MV-4-11 (cell line): ENCODE data around the gene PDZRN4.
A peak's percentile ranks its signal among the peaks of the same experiment; 100 is the strongest.

Source experiments
- DNase-seq: peaks from one replicate; lab custom pipeline; 2025; lab: John Stamatoyannopoulos, UW

The PDZRN4 gene

GRCh38 chr12:41362510-41362909 lies 174.4 kb downstream of the PDZRN4 start:
- no peak for DNase-seq

- DNase-seq: no peak
These were observed 174.8 kb downstream of the PDZRN4 start for GRCh38 chr12:41362931-41363330.

- DNase-seq: no peak
These were observed 176.1 kb downstream of the PDZRN4 start for GRCh38 chr12:41364211-41364610.

GRCh38 chr12:41365653-41366171 lies 177.6 kb downstream of the PDZRN4 start:
- no peak for DNase-seq

GRCh38 chr12:41367726-41368405 lies 179.7 kb downstream of the PDZRN4 start:
- DNase-seq: no peak

- no peak for DNase-seq
These were observed 192.8 kb downstream of the PDZRN4 start for GRCh38 chr12:41380878-41381277.

GRCh38 chr12:41402801-41403200 lies 214.7 kb downstream of the PDZRN4 start:
- DNase-seq: peak; percentile 7

- DNase-seq: no peak
These were observed 219.2 kb downstream of the PDZRN4 start for GRCh38 chr12:41407232-41407799.

- DNase-seq: no peak
These were observed 221.5 kb downstream of the PDZRN4 start for GRCh38 chr12:41409628-41410027.

GRCh38 chr12:41418586-41418985 lies 230.5 kb downstream of the PDZRN4 start:
- no peak for DNase-seq

- DNase-seq: no peak
These were observed 231.2 kb downstream of the PDZRN4 start for GRCh38 chr12:41419131-41419893.

GRCh38 chr12:41424651-41425050 lies 236.5 kb downstream of the PDZRN4 start:
- no peak for DNase-seq

GRCh38 chr12:41433460-41433859 lies 245.3 kb downstream of the PDZRN4 start:
- DNase-seq: no peak

- no peak for DNase-seq
These were observed 248.0 kb downstream of the PDZRN4 start for GRCh38 chr12:41436076-41436475.

- DNase-seq: no peak
These were observed 249.4 kb downstream of the PDZRN4 start for GRCh38 chr12:41437563-41437962.

GRCh38 chr12:41438854-41439541 lies 250.9 kb downstream of the PDZRN4 start:
- no peak for DNase-seq

- no peak for DNase-seq
These were observed 251.7 kb downstream of the PDZRN4 start for GRCh38 chr12:41439801-41440200.

GRCh38 chr12:41441180-41441579 lies 253.1 kb downstream of the PDZRN4 start:
- no peak for DNase-seq

GRCh38 chr12:41442896-41443295 lies 254.8 kb downstream of the PDZRN4 start:
- no peak for DNase-seq

- no peak for DNase-seq
These were observed 255.6 kb downstream of the PDZRN4 start for GRCh38 chr12:41443690-41444089.

- no peak for DNase-seq
These were observed 264.8 kb downstream of the PDZRN4 start for GRCh38 chr12:41452838-41453407.

- no peak for DNase-seq
These were observed 265.3 kb downstream of the PDZRN4 start for GRCh38 chr12:41453409-41453808.
